Esophagus mucosa (tissue), 1 donor: Measurements from ENCODE around the gene TMEM145. TPM values are rescaled to one million over a fixed set of nuclear protein-coding genes. Genes with fewer than 3 reads are reported as not detected.

Experiments
- ATAC-seq: fragments of 200-7000 bp; cut with Tn5 transposase; one replicate; pipeline ENCODE4 v1.9.1; 2020
- total RNA-seq: library from RNA; stranded (reverse); gene quantifications from one replicate; pipeline ENCODE4 v1.2.4, GENCODE V29; 2023
- donor health status: DM: yes; HTN: yes; CAD: no.

The TMEM145 gene
- total RNA-seq, 1 donor from 2014 or later: 0.20 TPM

GRCh38 chr19:42366673-42367072 is 53.6 kb downstream of the TMEM145 start:
- no peak for ATAC-seq

- ATAC-seq: no peak
Observed at GRCh38 chr19:42367929-42368328, 54.8 kb downstream of the TMEM145 start.

GRCh38 chr19:42368360-42368759 is 55.3 kb downstream of the TMEM145 start:
- ATAC-seq: no peak

- ATAC-seq: no peak
Observed at GRCh38 chr19:42368765-42369164, 55.7 kb downstream of the TMEM145 start.

- ATAC-seq: peak; percentile 5
Observed at GRCh38 chr19:42369433-42370067, 56.4 kb downstream of the TMEM145 start.

- no peak for ATAC-seq
Observed at GRCh38 chr19:42370068-42370520, 57.0 kb downstream of the TMEM145 start.

- ATAC-seq: no peak
Observed at GRCh38 chr19:42370626-42371175, 57.6 kb downstream of the TMEM145 start.

Other genes with a start within 250 kb of the TMEM145 start
- gene GRIK5, start 243.1 kb upstream of the TMEM145 start, total RNA-seq: 0.32 TPM
- gene ZNF574, start 237.1 kb upstream of the TMEM145 start, total RNA-seq: 9.7 TPM
- gene POU2F2, start 180.9 kb upstream of the TMEM145 start, total RNA-seq: 1.00 TPM
- 11.6 TPM for gene DEDD2, start 95.6 kb upstream of the TMEM145 start, total RNA-seq
- 4.5 TPM for gene ZNF526, start 93.0 kb upstream of the TMEM145 start, total RNA-seq
- 26.4 TPM for gene GSK3A, start 70.7 kb upstream of the TMEM145 start, total RNA-seq
- 21.5 TPM for gene ERF, start 58.2 kb upstream of the TMEM145 start, total RNA-seq
- gene CIC, start 44.1 kb upstream of the TMEM145 start, total RNA-seq: 31.4 TPM
- 0.84 TPM for gene PRR19, start 11.2 kb upstream of the TMEM145 start, total RNA-seq
- 32.5 TPM for gene PAFAH1B3, start 10.7 kb upstream of the TMEM145 start, total RNA-seq
- 8.1 TPM for gene MEGF8, start 12.3 kb downstream of the TMEM145 start, total RNA-seq
- 1,078 TPM for gene CNFN, start 77.0 kb downstream of the TMEM145 start, total RNA-seq
- gene LIPE, start 114.1 kb downstream of the TMEM145 start, total RNA-seq: 10.8 TPM
- gene CXCL17, start 129.6 kb downstream of the TMEM145 start, total RNA-seq: 38.6 TPM
- 97.8 TPM for gene CEACAM1, start 215.2 kb downstream of the TMEM145 start, total RNA-seq